ENCODE measurements around the gene MPZL1. TPM values are rescaled to one million over a fixed set of nuclear protein-coding genes. Genes with fewer than 3 reads are reported as not detected.
A peak's percentile ranks its signal among the peaks of the same experiment; 100 is the strongest.

MPZL1 gene
- total and polyA plus RNA-seq, 5 experiments from 2014 or later: 6.9 to 8.9 (median 8.2) TPM

- POLR2A ChIA-PET: no interaction called here
- ATAC-seq: no peak
- peak overlapping the region in 8 of 10 donors; percentile 34 to 88 (median 72) for H3K27ac Mint-ChIP-seq
These were observed 24.1 kb upstream of the MPZL1 start for GRCh38 chr1:167697667-167698141.

GRCh38 chr1:167698313-167698712 is 23.5 kb upstream of the MPZL1 start:
- H3K27me3 Mint-ChIP-seq: no peaks in the 10 kb centered on the region
- peak overlapping the region in 6 of 10 donors; percentile 20 to 88 (median 66) for H3K27ac Mint-ChIP-seq
- no peak for ATAC-seq
- H3K36me3 Mint-ChIP-seq: peaks cover 4 to 95% (median 29%) of the 10 kb centered on the region in 3 donors
- peaks cover 9 to 23% (median 14%) of the 10 kb centered on the region in 4 donors for H3K4me1 Mint-ChIP-seq
- POLR2A ChIA-PET: no interaction called here
- H3K9me3 Mint-ChIP-seq: no peaks in the 10 kb centered on the region
- no peak overlapping the region for H3K4me3 Mint-ChIP-seq
- peak in 1 of 10 donors; percentile 13 for DNase-seq

More at GRCh38 chr1:167697667-167698141, 24.1 kb upstream of the MPZL1 start:
- Mint-ChIP-seq H3K4me1 (peaks cover 4 to 17% (median 13%) of the 10 kb centered on the region in 4 donors), H3K27me3 (no peaks in the 10 kb centered on the region), H3K9me3 (no peaks in the 10 kb centered on the region), H3K4me3 (no peak overlapping the region), H3K36me3 (peaks cover 4 to 94% (median 29%) of the 10 kb centered on the region in 3 donors)
- no peak for DNase-seq

GRCh38 chr1:167701510-167701909 is 20.3 kb upstream of the MPZL1 start:
- POLR2A ChIA-PET: no interaction called here
- ATAC-seq (no peak), DNase-seq (no peak)
- Mint-ChIP-seq H3K36me3 (peaks cover 4 to 97% (median 21%) of the 10 kb centered on the region in 3 donors), H3K4me3 (no peak overlapping the region), H3K27me3 (no peaks in the 10 kb centered on the region), H3K27ac (peak overlapping the region in 7 of 10 donors; percentile 5 to 75 (median 57)), H3K9me3 (no peaks in the 10 kb centered on the region), H3K4me1 (peaks cover 14 to 29% (median 19%) of the 10 kb centered on the region in 4 donors)

DNA sequence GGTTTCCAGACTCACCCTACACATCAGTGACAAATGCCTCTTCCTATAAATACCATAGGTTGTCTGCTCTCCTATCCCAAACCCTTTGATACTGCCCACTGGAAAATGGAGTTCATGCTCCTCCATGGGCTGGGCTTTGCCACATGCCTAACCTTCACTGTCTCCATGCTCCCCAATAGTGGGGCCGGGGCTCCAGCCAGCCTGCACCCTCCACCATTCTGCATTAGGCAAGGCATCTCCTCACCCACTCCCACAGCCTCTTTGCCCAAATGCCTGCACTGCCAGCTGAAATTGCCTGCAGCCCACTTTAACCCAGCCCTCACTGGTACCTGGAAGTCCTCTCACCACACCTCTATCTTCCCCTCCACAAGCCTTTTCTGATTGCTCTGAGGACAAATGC is 18.2 kb upstream of the MPZL1 start:
- H3K4me1 Mint-ChIP-seq: peaks cover 17 to 38% (median 23%) of the 10 kb centered on the region in 4 donors
- peak overlapping the region in 8 of 10 donors; percentile 51 to 91 (median 76) for H3K27ac Mint-ChIP-seq
- no peak overlapping the region for H3K4me3 Mint-ChIP-seq
- POLR2A ChIA-PET: no interaction called here
- H3K9me3 Mint-ChIP-seq: no peaks in the 10 kb centered on the region
- H3K36me3 Mint-ChIP-seq: peaks cover 4 to 95% (median 13%) of the 10 kb centered on the region in 3 donors
- no peaks in the 10 kb centered on the region for H3K27me3 Mint-ChIP-seq
- DNase-seq (no peak), ATAC-seq (no peak)

- Mint-ChIP-seq H3K27ac (peak overlapping the region in 6 of 10 donors; percentile 11 to 91 (median 79)), H3K4me3 (no peak overlapping the region), H3K36me3 (peaks cover 2 to 83% (median 5%) of the 10 kb centered on the region in 3 donors), H3K4me1 (peaks cover 15 to 49% (median 26%) of the 10 kb centered on the region in 4 donors), H3K27me3 (no peaks in the 10 kb centered on the region), H3K9me3 (no peaks in the 10 kb centered on the region)
- POLR2A ChIA-PET: no interaction called here
- DNase-seq (no peak), ATAC-seq (no peak)
These were observed 17.1 kb upstream of the MPZL1 start for GRCh38 chr1:167704715-167705114.

DNA sequence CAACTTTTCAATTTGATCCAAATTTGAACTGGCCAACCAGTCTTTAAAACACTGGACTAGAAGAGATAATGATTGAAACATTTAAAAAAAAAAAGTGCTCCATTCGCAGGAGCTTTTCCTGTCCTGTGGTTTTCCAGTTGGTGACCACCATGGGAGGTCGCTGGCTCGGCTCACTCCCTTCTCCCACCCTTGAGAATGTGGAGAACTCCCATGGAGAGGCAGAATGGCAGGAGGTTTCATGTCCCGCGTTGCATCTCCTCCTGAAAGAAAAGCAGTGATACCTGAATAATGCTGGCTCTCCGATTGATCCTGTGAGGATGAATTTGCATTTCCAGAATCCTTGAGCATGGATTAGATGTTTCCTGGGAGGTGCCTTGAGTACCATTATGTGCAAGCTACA is 16.5 kb upstream of the MPZL1 start:
- H3K4me1 Mint-ChIP-seq: peaks cover 11 to 51% (median 23%) of the 10 kb centered on the region in 4 donors
- POLR2A ChIA-PET: interaction anchor here (1.2 kb wide), 1 partner anchor 10 kb away, joined by 4 read pairs; no protein-coding TSS in a partner anchor
- H3K36me3 Mint-ChIP-seq: peaks cover 0 to 78% (median 0%) of the 10 kb centered on the region in 3 donors
- H3K4me3 Mint-ChIP-seq: no peak overlapping the region
- no peak for ATAC-seq
- peak overlapping the region in 6 of 10 donors; percentile 8 to 73 (median 48) for H3K27ac Mint-ChIP-seq
- H3K9me3 Mint-ChIP-seq: no peaks in the 10 kb centered on the region
- H3K27me3 Mint-ChIP-seq: no peaks in the 10 kb centered on the region
- no peak for DNase-seq

DNA sequence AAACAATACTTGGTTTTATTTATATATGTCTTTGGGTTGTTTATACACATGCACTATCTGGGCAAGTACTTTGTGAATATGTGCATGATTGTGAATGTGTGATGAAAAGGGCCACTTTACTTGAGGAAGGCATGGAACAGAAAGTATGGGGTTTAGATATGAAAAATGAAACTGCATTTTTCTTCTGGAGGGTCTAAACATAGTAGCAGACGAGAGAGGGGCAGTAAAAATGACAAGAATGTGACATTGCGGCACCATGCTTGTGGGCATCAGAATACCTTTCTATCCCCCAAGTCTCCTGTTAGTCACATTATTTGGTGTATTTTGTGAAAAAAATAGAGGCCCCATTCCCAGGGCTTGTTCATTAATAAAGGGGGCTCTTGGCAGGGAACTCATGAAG is 15.4 kb upstream of the MPZL1 start:
- no peak for ATAC-seq
- peaks cover 11 to 51% (median 23%) of the 10 kb centered on the region in 4 donors for H3K4me1 Mint-ChIP-seq
- H3K27me3 Mint-ChIP-seq: no peaks in the 10 kb centered on the region
- peaks cover 0 to 66% (median 0%) of the 10 kb centered on the region in 3 donors for H3K36me3 Mint-ChIP-seq
- no peak overlapping the region for H3K4me3 Mint-ChIP-seq
- H3K27ac Mint-ChIP-seq: peak overlapping the region in 8 of 10 donors; percentile 13 to 71 (median 48)
- DNase-seq: no peak
- H3K9me3 Mint-ChIP-seq: no peaks in the 10 kb centered on the region
- POLR2A ChIA-PET: interaction anchor here (1.2 kb wide), 1 partner anchor 9 kb away, joined by 4 read pairs; no protein-coding TSS in a partner anchor

- Mint-ChIP-seq H3K27ac (peak overlapping the region; percentile 52 to 88 (median 73)), H3K27me3 (no peaks in the 10 kb centered on the region), H3K4me3 (no peak overlapping the region), H3K9me3 (no peaks in the 10 kb centered on the region), H3K4me1 (peaks cover 11 to 51% (median 23%) of the 10 kb centered on the region in 4 donors), H3K36me3 (peaks cover 0 to 58% (median 0%) of the 10 kb centered on the region in 3 donors)
- POLR2A ChIA-PET: interaction anchor here (1.4 kb wide), 1 partner anchor 14 kb away, joined by 3 read pairs; the partner anchor contains the start of gene MPZL1
- ATAC-seq (no peak), DNase-seq (no peak)
These were observed 14.6 kb upstream of the MPZL1 start for GRCh38 chr1:167706931-167707877.

GRCh38 chr1:167707942-167708341 is 13.8 kb upstream of the MPZL1 start:
- Mint-ChIP-seq H3K27me3 (no peaks in the 10 kb centered on the region), H3K36me3 (peaks cover 0 to 52% (median 0%) of the 10 kb centered on the region in 3 donors), H3K4me3 (no peak overlapping the region), H3K4me1 (peaks cover 11 to 49% (median 23%) of the 10 kb centered on the region in 4 donors), H3K9me3 (no peaks in the 10 kb centered on the region), H3K27ac (peak overlapping the region in 9 of 10 donors; percentile 52 to 88 (median 75))
- DNase-seq: no peak
- no peak for ATAC-seq
- POLR2A ChIA-PET: interaction anchor here (1.4 kb wide), 1 partner anchor 14 kb away, joined by 3 read pairs; the partner anchor contains the start of gene MPZL1

DNA sequence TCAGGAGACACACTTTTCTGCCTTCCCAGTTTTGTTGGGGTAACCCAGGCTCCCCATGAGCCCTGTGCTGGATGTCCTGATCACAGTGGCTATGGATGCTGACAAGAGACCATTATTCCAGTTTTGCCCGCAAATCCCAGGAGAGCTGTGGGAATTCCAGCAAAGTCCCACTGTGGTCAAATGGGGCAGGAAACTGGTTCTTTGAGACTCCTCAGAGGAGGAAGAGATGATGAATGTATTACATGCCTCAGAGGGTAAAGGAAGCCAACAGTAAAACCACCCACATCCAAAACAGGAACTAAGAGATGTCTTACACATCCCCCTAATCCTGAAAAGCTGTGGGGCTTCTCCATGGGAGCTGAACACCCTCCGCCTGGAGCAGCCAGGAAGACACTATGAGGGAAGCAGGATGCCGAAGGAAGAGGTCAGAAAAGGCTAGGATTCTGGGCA is 12.8 kb upstream of the MPZL1 start:
- H3K9me3 Mint-ChIP-seq: no peaks in the 10 kb centered on the region
- DNase-seq (no peak), ATAC-seq (no peak)
- H3K4me1 Mint-ChIP-seq: peaks cover 9 to 46% (median 24%) of the 10 kb centered on the region in 4 donors
- POLR2A ChIA-PET: interaction anchor here (0.7 to 1.4 kb wide), 2 partner anchors 13 to 56 kb away, joined by 3 read pairs; partner anchors contain the start of gene MPZL1
- no peak overlapping the region for H3K4me3 Mint-ChIP-seq
- H3K27me3 Mint-ChIP-seq: peaks cover 0 to 2% (median 0%) of the 10 kb centered on the region in 5 donors
- H3K36me3 Mint-ChIP-seq: peaks cover 0 to 42% (median 0%) of the 10 kb centered on the region in 3 donors
- H3K27ac Mint-ChIP-seq: peak overlapping the region; percentile 35 to 88 (median 75)

GRCh38 chr1:167710836-167711235 is 10.9 kb upstream of the MPZL1 start:
- H3K27ac Mint-ChIP-seq: no peak overlapping the region
- H3K4me3 Mint-ChIP-seq: no peak overlapping the region
- H3K36me3 Mint-ChIP-seq: peaks cover 0 to 26% (median 3%) of the 10 kb centered on the region in 3 donors
- H3K9me3 Mint-ChIP-seq: peaks cover 0 to 7% (median 0%) of the 10 kb centered on the region in 9 donors
- DNase-seq (no peak), ATAC-seq (no peak)
- H3K4me1 Mint-ChIP-seq: peaks cover 20 to 54% (median 37%) of the 10 kb centered on the region in 4 donors
- POLR2A ChIA-PET: no interaction called here
- H3K27me3 Mint-ChIP-seq: peaks cover 0 to 9% (median 0%) of the 10 kb centered on the region in 5 donors

DNA sequence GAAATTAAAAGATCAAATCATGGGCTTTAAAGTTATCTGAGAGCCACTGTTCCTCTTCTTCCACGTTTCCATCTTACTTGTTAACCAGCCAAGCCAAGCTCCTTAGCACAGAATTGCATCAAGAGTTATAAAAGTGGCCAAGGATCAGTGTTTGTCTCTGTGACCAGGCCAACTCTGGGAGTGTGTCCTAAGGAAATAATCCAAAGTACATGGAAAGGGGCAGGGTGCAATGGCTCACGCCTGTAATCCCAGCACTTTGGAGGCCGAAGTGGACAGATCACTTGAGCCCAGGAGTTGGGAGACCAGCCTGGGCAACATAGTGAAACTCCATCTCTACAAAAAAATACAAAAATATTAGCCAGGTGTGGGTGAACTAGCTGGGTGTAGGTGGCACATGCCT is 10.0 kb upstream of the MPZL1 start:
- peaks cover 0 to 17% (median 3%) of the 10 kb centered on the region in 3 donors for H3K36me3 Mint-ChIP-seq
- peaks cover 22 to 53% (median 39%) of the 10 kb centered on the region in 4 donors for H3K4me1 Mint-ChIP-seq
- H3K4me3 Mint-ChIP-seq: peak overlapping the region in 1 of 10 donors; percentile 6
- DNase-seq: no peak
- H3K9me3 Mint-ChIP-seq: peaks cover 0 to 7% (median 0%) of the 10 kb centered on the region in 9 donors
- peaks cover 0 to 9% (median 0%) of the 10 kb centered on the region in 5 donors for H3K27me3 Mint-ChIP-seq
- no peak for ATAC-seq
- H3K27ac Mint-ChIP-seq: peak overlapping the region in 1 of 10 donors; percentile 8
- POLR2A ChIA-PET: no interaction called here

Data from naive thymus-derived CD8-positive, alpha-beta T cell (primary cell).